HCT116 (cell line): ENCODE measurements around the gene CTNNA2. TPM values are rescaled to one million over a fixed set of nuclear protein-coding genes. Genes with fewer than 3 reads are reported as not detected.
"Not testable (repeated sequence)": the region's sequence is repeated elsewhere in the genome, so short reads cannot be mapped to it uniquely, and the experiment has no call there.

Experiments
- ATAC-seq: fragments of 200-7000 bp; cut with Tn5 transposase; 2 replicates; pipeline ENCODE4 v1.9.1; 2020; ENCODE audit warnings: mild to moderate bottlenecking, moderate library complexity
- BruUV-seq: library from RNA; stranded (reverse); fragments of 400-500 nt; replicated peaks from 2 replicates; lab custom pipeline; 2021; lab: Mats Ljungman, UMichigan
- CTCF ChIA-PET: fragments of 300-600 bp; sonication (Branson Sonifier 250); formaldehyde crosslinking; loops from one replicate; lab custom pipeline; 2021; ENCODE audit warnings: antibody characterized with exemption; lab: Charles Lee
- POLR2A ChIA-PET: fragments of 300-600, 350-600 bp; sonication (Branson Sonifier 250); formaldehyde crosslinking; loops from one replicate; lab custom pipeline; 2021; ENCODE audit warnings: antibody characterized with exemption; lab: Charles Lee
- RAD21 ChIA-PET, 2 experiments: fragments of 300-600 bp; sonication (Branson Sonifier 250); formaldehyde crosslinking; loops; one replicate each; lab custom pipeline; 2023; ENCODE audit warnings: low total read pairs in 2 of 2; ENCODE audit not compliant: uncharacterized antibody in 2 of 2, unreplicated experiment in 2 of 2, low non-redundant PET in 1 of 2; lab: Charles Lee
- DNase-seq: peaks from one replicate; pipeline ENCODE4 v3.0.0-alpha.2; 2010; ENCODE audit warnings: low read depth, low spot score
- H2AFZ ChIP-seq: fragments of 200-600 bp; shearing (Covaris generic), sonication (generic); 2 replicates; pipeline ENCODE4 v1.6.1; 2017; ENCODE audit warnings: low read depth, mixed run types, mixed read lengths, antibody characterized with exemption, low read length; ENCODE audit not compliant: poor library complexity, severe bottlenecking
- H3K27ac ChIP-seq: 2 replicates; pipeline ENCODE4 v1.5.1; 2012; ENCODE audit warnings: low read depth, low read length
- H3K27me3 ChIP-seq: fragments of 200-600 bp; sonication (generic); 2 replicates; pipeline ENCODE4 v1.6.1; 2016; ENCODE audit warnings: mixed run types, low read length, mixed read lengths; ENCODE audit not compliant: insufficient read depth
- H3K36me3 ChIP-seq, 2 experiments: fragments of 200-500 bp in 1 of 2; fragments of 200-600 bp in 1 of 2; sonication (Bioruptor generic) in 1 of 2; sonication (generic) in 1 of 2; 2 replicates each; pipeline versions ENCODE4 v1.5.1 to v1.6.1; 2014 to 2016; ENCODE audit warnings: low read length in 2 of 2, inconsistent platforms in 1 of 2, mixed read lengths in 1 of 2, mixed run types in 1 of 2; ENCODE audit not compliant: insufficient read depth in 2 of 2, control insufficient read depth in 1 of 2
- H3K4me1 ChIP-seq, 2 experiments: fragments of 200-600 bp in 1 of 2; sonication (generic) in 1 of 2; 2 replicates each; pipeline versions ENCODE4 v1.5.1 to v1.6.1; 2012 to 2017; ENCODE audit warnings: low read length in 2 of 2, inconsistent platforms in 1 of 2, mild to moderate bottlenecking in 1 of 2, mixed read lengths in 1 of 2, mixed run types in 1 of 2, moderate library complexity in 1 of 2; ENCODE audit not compliant: insufficient read depth in 2 of 2, control insufficient read depth in 1 of 2
- H3K4me2 ChIP-seq: fragments of 200-600 bp; sonication (generic); 2 replicates; pipeline ENCODE4 v1.6.1; 2017; ENCODE audit warnings: mixed run types, low read length, mixed read lengths
- H3K4me3 ChIP-seq, 2 experiments: fragments of 200-600 bp in 1 of 2; sonication (generic) in 1 of 2; replicated peaks in 1 of 2; 2 replicates each; pipeline ENCODE4 v1.5.1; 2011 to 2016; ENCODE audit warnings: low read length in 2 of 2, control low read depth in 1 of 2, low read depth in 1 of 2, mild to moderate bottlenecking in 1 of 2, mixed read lengths in 1 of 2, mixed run types in 1 of 2
- H3K79me2 ChIP-seq: fragments of 200-600 bp; sonication (generic); 2 replicates; pipeline ENCODE4 v1.6.1; 2017; ENCODE audit warnings: mild to moderate bottlenecking, mixed run types, low read length, moderate library complexity, mixed read lengths; ENCODE audit not compliant: insufficient read depth
- H3K9ac ChIP-seq: fragments of 200-600 bp; sonication (generic); 2 replicates; pipeline ENCODE4 v1.6.1; 2016; ENCODE audit warnings: low read length, mixed read lengths
- H3K9me2 ChIP-seq: fragments of 200-600 bp; sonication (generic), shearing (Covaris generic); 2 replicates; pipeline ENCODE4 v1.6.1; 2017; ENCODE audit warnings: mixed run types, mild to moderate bottlenecking, moderate library complexity; ENCODE audit not compliant: insufficient read depth
- H3K9me3 ChIP-seq, 2 experiments: fragments of 200-500 bp in 1 of 2; fragments of 200-600 bp in 1 of 2; sonication (Bioruptor generic) in 1 of 2; sonication (generic) in 1 of 2; 2 replicates each; pipeline ENCODE4 v1.6.1; 2014 to 2017; ENCODE audit warnings: low read length in 2 of 2, mixed read lengths in 2 of 2, inconsistent platforms in 1 of 2, low read depth in 1 of 2, mild to moderate bottlenecking in 1 of 2, mixed run types in 1 of 2, moderate library complexity in 1 of 2; ENCODE audit not compliant: control insufficient read depth in 1 of 2, insufficient read depth in 1 of 2
- H4K20me1 ChIP-seq: fragments of 200-600 bp; sonication (generic), shearing (Covaris generic); 2 replicates; pipeline ENCODE4 v1.6.1; 2017; ENCODE audit warnings: mixed run types, mild to moderate bottlenecking, moderate library complexity; ENCODE audit not compliant: insufficient read depth
- CBX3 ChIP-seq: IDR thresholded peaks from 2 replicates; pipeline ENCODE4 v1.6.1; 2012; ENCODE audit warnings: low read depth
- CEBPB ChIP-seq: IDR thresholded peaks from 2 replicates; pipeline ENCODE4 v1.6.1; 2012; ENCODE audit warnings: low read depth
- EGR1 ChIP-seq: IDR thresholded peaks from 2 replicates; pipeline ENCODE4 v1.6.1; 2012; ENCODE audit warnings: low read depth
- ELF1 ChIP-seq: IDR thresholded peaks from 2 replicates; pipeline ENCODE4 v1.6.1; 2012; ENCODE audit warnings: low read depth, borderline replicate concordance
- EZH2 ChIP-seq: fragments of 200-600 bp; sonication (generic); IDR thresholded peaks from 2 replicates; pipeline ENCODE4 v1.6.1; 2017; ENCODE audit warnings: antibody characterized with exemption, mixed run types
- EZH2phosphoT487 ChIP-seq: fragments of 200-600 bp; IDR thresholded peaks from 2 replicates; pipeline ENCODE4 v1.6.1; 2018; ENCODE audit warnings: antibody characterized with exemption, borderline replicate concordance
- FOSL1 ChIP-seq: IDR thresholded peaks from 2 replicates; pipeline ENCODE4 v1.6.1; 2012; ENCODE audit warnings: low read depth
- JUND ChIP-seq: IDR thresholded peaks from 2 replicates; pipeline ENCODE4 v1.6.1; 2012
- POLR2A ChIP-seq: IDR thresholded peaks from 2 replicates; pipeline ENCODE4 v1.7.0; 2011; ENCODE audit warnings: borderline replicate concordance; ENCODE audit not compliant: insufficient read depth, insufficient read length; ENCODE audit errors: extremely low read depth
- POLR2AphosphoS5 ChIP-seq: IDR thresholded peaks from 2 replicates; pipeline ENCODE4 v1.6.1; 2011; ENCODE audit warnings: mild to moderate bottlenecking, low read depth, low read length, moderate library complexity
- RAD21 ChIP-seq: IDR thresholded peaks from 2 replicates; pipeline ENCODE4 v1.6.1; 2012; ENCODE audit warnings: low read depth, mild to moderate bottlenecking
- SIN3A ChIP-seq: IDR thresholded peaks from 2 replicates; pipeline ENCODE4 v1.6.1; 2012; ENCODE audit warnings: low read depth
- SP1 ChIP-seq: IDR thresholded peaks from 2 replicates; pipeline ENCODE4 v1.6.1; 2012; ENCODE audit warnings: low read depth
- SRF ChIP-seq: IDR thresholded peaks from 2 replicates; pipeline ENCODE4 v1.6.1; 2012; ENCODE audit warnings: low read depth
- TCF7L2 ChIP-seq: IDR thresholded peaks from 2 replicates; pipeline ENCODE4 v1.7.0; 2011; ENCODE audit warnings: borderline replicate concordance, inconsistent platforms; ENCODE audit not compliant: insufficient read depth, insufficient read length; ENCODE audit errors: extremely low read depth
- YY1 ChIP-seq: IDR thresholded peaks from 2 replicates; pipeline ENCODE4 v1.6.1; 2011; ENCODE audit warnings: low read length, low read depth, moderate library complexity, mild to moderate bottlenecking; ENCODE audit not compliant: insufficient replicate concordance; ENCODE audit errors: extremely low read depth
- ZFX ChIP-seq: fragments of 450-650 bp; IDR thresholded peaks from 2 replicates; pipeline ENCODE4 v1.6.1; 2017
- ZNF274 ChIP-seq: fragments of 200-500 bp; sonication (Bioruptor generic); IDR thresholded peaks from 2 replicates; pipeline ENCODE4 v1.6.1; 2014; ENCODE audit warnings: mild to moderate bottlenecking, low read depth, low read length, inconsistent platforms
- intact Hi-C: fragments of 100-400 bp; cut with micrococcal nuclease; formaldehyde crosslinking; loops from 2 replicates; pipeline ENCODE4 v1.10.0; 2022
- total RNA-seq: library from RNA; stranded (reverse); gene quantifications from one replicate; pipeline ENCODE4 v1.2.1, GENCODE V29; 2021; ENCODE audit not compliant: unreplicated experiment
- TF ChIP-seq, protein P1 (sequence below): IDR thresholded peaks from 2 replicates; pipeline ENCODE4 v1.6.1; 2011; ENCODE audit warnings: mild to moderate bottlenecking, low read length, moderate library complexity; ENCODE audit not compliant: insufficient replicate concordance; ENCODE audit errors: extremely low read depth
- TF ChIP-seq, protein P2 (sequence below): IDR thresholded peaks from 2 replicates; pipeline ENCODE4 v1.6.1; 2012

CTNNA2 gene
- total RNA-seq, 1 experiment from 2014 or later, result not detected

DNA sequence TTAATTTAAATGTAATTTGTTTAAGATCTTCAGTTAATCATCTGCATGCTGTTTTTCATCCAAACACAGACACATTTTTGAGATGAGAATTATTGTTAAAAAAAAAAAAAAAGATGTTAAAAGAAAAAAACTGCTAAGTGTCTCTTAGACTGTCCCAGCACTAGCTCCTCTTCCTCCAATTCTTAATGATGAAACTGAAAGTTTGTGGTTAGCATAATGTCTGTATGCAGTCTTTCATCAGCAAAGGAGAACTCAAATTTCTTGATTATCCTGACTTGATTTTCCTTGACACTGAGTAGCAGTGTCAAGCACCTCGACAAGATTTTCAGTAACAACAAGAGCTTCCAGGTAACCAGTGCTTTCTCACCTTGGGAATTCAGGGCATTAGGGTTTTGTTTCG lies 517.3 kb downstream of the CTNNA2 start:
- Histone ChIP-seq H4K20me1 (no peaks in the 10 kb centered on the region), H3K4me3 (no peak overlapping the region), H3K9me3 (peaks cover 0 to 9% of the 10 kb centered on the region in 2 experiments; a peak in 2 of 4 replicates), H3K79me2 (no peaks in the 10 kb centered on the region), H3K9me2 (no peaks in the 10 kb centered on the region), H3K27me3 (no peaks in the 10 kb centered on the region), H3K4me1 (no peaks in the 10 kb centered on the region), H3K9ac (no peak overlapping the region), H3K27ac (no peak overlapping the region), H2AFZ (no peak overlapping the region), H3K4me2 (no peak overlapping the region), H3K36me3 (no peaks in the 10 kb centered on the region)
- ATAC-seq, result no peak
- DNase-seq, result no peak
- no TSS peak for BruUV-seq
- CTCF ChIA-PET, result no interaction called here
- POLR2A ChIA-PET, result no interaction called here
- intact Hi-C loops, result no loop called here
- TF ChIP-seq TCF7L2 (no peak), EZH2 (no peak), SIN3A (no peak), FOSL1 (no peak), EZH2phosphoT487 (no peak), YY1 (no peak), ZFX (no peak), EGR1 (no peak), JUND (no peak), POLR2AphosphoS5 (no peak), SRF (no peak), ZNF274 (no peak), ELF1 (no peak), RAD21 (no peak), CBX3 (no peak), SP1 (no peak), POLR2A (no peak), CEBPB (no peak)
- TF ChIP-seq, protein P1, sequence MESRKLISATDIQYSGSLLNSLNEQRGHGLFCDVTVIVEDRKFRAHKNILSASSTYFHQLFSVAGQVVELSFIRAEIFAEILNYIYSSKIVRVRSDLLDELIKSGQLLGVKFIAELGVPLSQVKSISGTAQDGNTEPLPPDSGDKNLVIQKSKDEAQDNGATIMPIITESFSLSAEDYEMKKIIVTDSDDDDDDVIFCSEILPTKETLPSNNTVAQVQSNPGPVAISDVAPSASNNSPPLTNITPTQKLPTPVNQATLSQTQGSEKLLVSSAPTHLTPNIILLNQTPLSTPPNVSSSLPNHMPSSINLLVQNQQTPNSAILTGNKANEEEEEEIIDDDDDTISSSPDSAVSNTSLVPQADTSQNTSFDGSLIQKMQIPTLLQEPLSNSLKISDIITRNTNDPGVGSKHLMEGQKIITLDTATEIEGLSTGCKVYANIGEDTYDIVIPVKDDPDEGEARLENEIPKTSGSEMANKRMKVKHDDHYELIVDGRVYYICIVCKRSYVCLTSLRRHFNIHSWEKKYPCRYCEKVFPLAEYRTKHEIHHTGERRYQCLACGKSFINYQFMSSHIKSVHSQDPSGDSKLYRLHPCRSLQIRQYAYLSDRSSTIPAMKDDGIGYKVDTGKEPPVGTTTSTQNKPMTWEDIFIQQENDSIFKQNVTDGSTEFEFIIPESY, result no peak
- TF ChIP-seq, protein P2, sequence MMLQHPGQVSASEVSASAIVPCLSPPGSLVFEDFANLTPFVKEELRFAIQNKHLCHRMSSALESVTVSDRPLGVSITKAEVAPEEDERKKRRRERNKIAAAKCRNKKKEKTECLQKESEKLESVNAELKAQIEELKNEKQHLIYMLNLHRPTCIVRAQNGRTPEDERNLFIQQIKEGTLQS, result no peak
- RAD21 ChIA-PET, result no interaction called here

DNA sequence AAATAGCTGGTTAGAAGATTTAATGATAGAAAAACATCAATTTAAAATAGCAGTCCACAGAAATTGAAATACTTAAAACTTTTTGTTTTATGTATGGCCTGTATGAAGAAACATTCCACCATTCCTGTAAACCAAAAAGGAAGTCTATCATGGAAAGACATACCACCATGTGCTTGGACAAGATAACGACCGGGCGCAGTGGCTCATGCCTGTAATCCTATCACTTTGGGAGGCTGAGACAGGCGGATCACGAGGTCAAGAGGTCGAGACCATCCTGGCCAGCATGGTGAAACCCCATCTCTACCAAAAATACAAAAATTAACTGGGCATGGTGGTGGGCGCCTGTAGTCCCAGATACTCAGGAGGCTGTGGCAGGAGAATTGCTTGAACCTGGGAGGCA lies 519.8 kb downstream of the CTNNA2 start:
- POLR2A ChIA-PET, H3K4me2 ChIP-seq, H3K36me3 ChIP-seq, BruUV-seq, intact Hi-C loops, H4K20me1 ChIP-seq, H2AFZ ChIP-seq, H3K9ac ChIP-seq, H3K79me2 ChIP-seq, H3K9me2 ChIP-seq, H3K4me1 ChIP-seq, RAD21 ChIA-PET, DNase-seq, ATAC-seq, H3K27me3 ChIP-seq, H3K27ac ChIP-seq, CTCF ChIA-PET, H3K4me3 ChIP-seq: not testable (repeated sequence)
- H3K9me3 ChIP-seq, result peaks cover 0 to 10% of the 10 kb centered on the region in 2 experiments; a peak in 2 of 4 replicates
